Activated T-helper 1 cell treated with anti-CD3 and anti-CD28 coated beads, Interleukin-12 subunit alpha, Interleukin-12 subunit beta, Interleukin-2, Interleukin-4 antibody, amounts not matched to agents 30 ng/mL and 10 ng/mL and 1 ng/mL, durations not matched to agents 14 hours and 24 hours and 36 hours (primary cell): ENCODE results near the gene FTMT. TPM values are rescaled to one million over a fixed set of nuclear protein-coding genes. Genes with fewer than 3 reads are reported as not detected.

Source experiments
- DNase-seq: peaks from one replicate; pipeline ENCODE4 v3.0.0; 2021; ENCODE audit warnings: low spot score
- H3K27ac Mint-ChIP-seq: one replicate; pipeline ENCODE4 v1.8.0; 2021; ENCODE audit warnings: mild to moderate bottlenecking, mixed read lengths
- H3K27me3 Mint-ChIP-seq: one replicate; pipeline ENCODE4 v1.8.0; 2022; ENCODE audit warnings: mild to moderate bottlenecking, moderate library complexity, mixed read lengths; ENCODE audit not compliant: insufficient read depth
- H3K36me3 Mint-ChIP-seq: one replicate; pipeline ENCODE4 v1.8.0; 2021; ENCODE audit warnings: low read depth, mixed read lengths
- H3K4me1 Mint-ChIP-seq: one replicate; pipeline ENCODE4 v1.8.0; 2021; ENCODE audit warnings: low read depth, mixed read lengths
- H3K4me3 Mint-ChIP-seq: one replicate; pipeline ENCODE4 v1.8.0; 2021; ENCODE audit warnings: mild to moderate bottlenecking, moderate library complexity, mixed read lengths
- H3K9me3 Mint-ChIP-seq: one replicate; pipeline ENCODE4 v1.8.0; 2021; ENCODE audit warnings: mixed read lengths
- intact Hi-C: fragments of 100-400 bp; cut with micrococcal nuclease; formaldehyde crosslinking; loops from one replicate; pipeline ENCODE4 v1.15.1; 2024
- total RNA-seq: library from RNA; stranded (reverse); gene quantifications from 2 replicates; pipeline ENCODE4 v1.2.3, GENCODE V29; 2022

FTMT gene
- total RNA-seq, 1 donor from 2014 or later = not detected

GRCh38 chr5:121870489-121870888, 18.8 kb downstream of the FTMT start:
- intact Hi-C loops = no loop called here

GRCh38 chr5:121872856-121873255, 21.2 kb downstream of the FTMT start:
- DNase-seq = no peak
- Mint-ChIP-seq H3K4me3 (no peak overlapping the region), H3K36me3 (no peaks in the 10 kb centered on the region), H3K27ac (no peak overlapping the region), H3K9me3 (no peaks in the 10 kb centered on the region), H3K27me3 (no peaks in the 10 kb centered on the region), H3K4me1 (no peaks in the 10 kb centered on the region)
- intact Hi-C loops = no loop called here

More at GRCh38 chr5:121870489-121870888, 18.8 kb downstream of the FTMT start:
- no peak for DNase-seq
- no peaks in the 10 kb centered on the region for H3K9me3 Mint-ChIP-seq
- H3K27ac Mint-ChIP-seq = no peak overlapping the region
- no peaks in the 10 kb centered on the region for H3K36me3 Mint-ChIP-seq
- H3K4me1 Mint-ChIP-seq = no peaks in the 10 kb centered on the region
- no peak overlapping the region for H3K4me3 Mint-ChIP-seq
- H3K27me3 Mint-ChIP-seq = no peaks in the 10 kb centered on the region

- DNase-seq = no peak
- Mint-ChIP-seq H3K4me1 (no peaks in the 10 kb centered on the region), H3K36me3 (no peaks in the 10 kb centered on the region), H3K9me3 (no peaks in the 10 kb centered on the region), H3K4me3 (no peak overlapping the region), H3K27me3 (no peaks in the 10 kb centered on the region), H3K27ac (no peak overlapping the region)
- intact Hi-C loops = no loop called here
Measured at GRCh38 chr5:121873409-121873808, 21.7 kb downstream of the FTMT start.

- no peaks in the 10 kb centered on the region for H3K36me3 Mint-ChIP-seq
- intact Hi-C loops = no loop called here
- H3K9me3 Mint-ChIP-seq = no peaks in the 10 kb centered on the region
- DNase-seq = no peak
- no peak overlapping the region for H3K4me3 Mint-ChIP-seq
- H3K27me3 Mint-ChIP-seq = no peaks in the 10 kb centered on the region
- no peaks in the 10 kb centered on the region for H3K4me1 Mint-ChIP-seq
- H3K27ac Mint-ChIP-seq = no peak overlapping the region
Measured at GRCh38 chr5:121885630-121886029, 33.9 kb downstream of the FTMT start.

GRCh38 chr5:121887727-121888126, 36.0 kb downstream of the FTMT start:
- H3K27ac Mint-ChIP-seq = no peak overlapping the region
- no peaks in the 10 kb centered on the region for H3K27me3 Mint-ChIP-seq
- H3K4me3 Mint-ChIP-seq = no peak overlapping the region
- no peak for DNase-seq
- H3K9me3 Mint-ChIP-seq = no peaks in the 10 kb centered on the region
- H3K36me3 Mint-ChIP-seq = no peaks in the 10 kb centered on the region
- H3K4me1 Mint-ChIP-seq = no peaks in the 10 kb centered on the region
- intact Hi-C loops = no loop called here

- H3K27ac Mint-ChIP-seq = no peak overlapping the region
- intact Hi-C loops = no loop called here
- no peaks in the 10 kb centered on the region for H3K4me1 Mint-ChIP-seq
- no peaks in the 10 kb centered on the region for H3K9me3 Mint-ChIP-seq
- DNase-seq = no peak
- H3K36me3 Mint-ChIP-seq = no peaks in the 10 kb centered on the region
- no peaks in the 10 kb centered on the region for H3K27me3 Mint-ChIP-seq
- no peak overlapping the region for H3K4me3 Mint-ChIP-seq
Measured at GRCh38 chr5:121890297-121890858, 38.7 kb downstream of the FTMT start.

GRCh38 chr5:121897341-121897740, 45.7 kb downstream of the FTMT start:
- Mint-ChIP-seq H3K4me3 (no peak overlapping the region), H3K4me1 (no peaks in the 10 kb centered on the region), H3K36me3 (no peaks in the 10 kb centered on the region), H3K27me3 (no peaks in the 10 kb centered on the region), H3K9me3 (no peaks in the 10 kb centered on the region), H3K27ac (no peak overlapping the region)
- intact Hi-C loops = no loop called here
- no peak for DNase-seq

GRCh38 chr5:121899346-121899745, 47.7 kb downstream of the FTMT start:
- Mint-ChIP-seq H3K27me3 (no peaks in the 10 kb centered on the region), H3K4me3 (no peak overlapping the region), H3K36me3 (no peaks in the 10 kb centered on the region), H3K27ac (no peak overlapping the region), H3K9me3 (no peaks in the 10 kb centered on the region), H3K4me1 (no peaks in the 10 kb centered on the region)
- DNase-seq = no peak
- intact Hi-C loops = no loop called here

Other genes with a start within 250 kb of the FTMT start
- gene SRFBP1, start 110.1 kb downstream of the FTMT start, total RNA-seq = 17.7 and 18.9 TPM in 2 replicates
- gene LOX, start 226.4 kb downstream of the FTMT start, total RNA-seq = not detected in 2 replicates